Gastrocnemius medialis (tissue), 4 donors: ENCODE data around the gene CSF3R. TPM values are rescaled to one million over a fixed set of nuclear protein-coding genes. Genes with fewer than 3 reads are reported as not detected.

Experiments
- ATAC-seq, 2 donors: fragments of 150-250 bp; one replicate each; pipeline ENCODE4 v1.9.1; 2016
- DNase-seq, 2 donors: peaks; one replicate each; pipeline ENCODE4 v3.0.0-alpha.2; 2019
- H3K27ac ChIP-seq, 4 donors: fragments of 200-600 bp; sonication (generic); 1 replicate in 1 of 4; 2 replicates in 3 of 4; pipeline ENCODE4 v1.5.1; 2016 to 2018; ENCODE audit warnings: mild to moderate bottlenecking in 2 of 4, moderate library complexity in 1 of 4
- H3K27me3 ChIP-seq, 3 donors: fragments of 200-600 bp; sonication (generic) in 2 of 3; 1 replicate in 1 of 3; 2 replicates in 2 of 3; pipeline versions ENCODE4 v1.5.1 to v1.6.0; 2016 to 2019; ENCODE audit warnings: mild to moderate bottlenecking in 1 of 3, moderate library complexity in 1 of 3
- H3K36me3 ChIP-seq, 2 donors: fragments of 200-600 bp; sonication (generic) in 1 of 2; one replicate each; pipeline ENCODE4 v1.5.1; 2017 to 2018
- H3K4me1 ChIP-seq, 2 donors: fragments of 200-600 bp; sonication (generic) in 1 of 2; one replicate each; pipeline ENCODE4 v1.5.1; 2016 to 2017; ENCODE audit warnings: mild to moderate bottlenecking in 2 of 2
- H3K4me3 ChIP-seq, 4 donors: fragments of 200-600 bp; sonication (generic) in 3 of 4; 1 replicate in 1 of 4; 2 replicates in 3 of 4; pipeline ENCODE4 v1.5.1; 2016 to 2019; ENCODE audit warnings: mild to moderate bottlenecking in 2 of 4
- H3K9me3 ChIP-seq, 3 donors: fragments of 200-600 bp; sonication (generic) in 2 of 3; 1 replicate in 1 of 3; 2 replicates in 2 of 3; pipeline ENCODE4 v1.5.1; 2016 to 2019
- CTCF ChIP-seq, 5 experiments: fragments of 450-650 bp in 3 of 5; fragments of 200-600 bp in 2 of 5; sonication (generic) in 2 of 5; IDR thresholded peaks in 4 of 5; conservative IDR thresholded peaks in 1 of 5; 1 replicate in 4 of 5; 2 replicates in 1 of 5; pipeline ENCODE4 v1.5.1; 2016 to 2019; ENCODE audit warnings: antibody characterized with exemption in 5 of 5, mild to moderate bottlenecking in 3 of 5, moderate library complexity in 3 of 5
- POLR2A ChIP-seq, 2 donors: fragments of 450-650 bp; IDR thresholded peaks; one replicate each; pipeline ENCODE4 v1.6.1; 2017; ENCODE audit warnings: antibody characterized with exemption in 2 of 2, mild to moderate bottlenecking in 2 of 2, moderate library complexity in 2 of 2
- in situ Hi-C, 4 donors: fragments of 200-750 bp; cut with MboI; loops; one replicate each; pipeline versions ENCODE4 v1.15.0 to v1.8.0; 2017; ENCODE audit warnings: low sequenced_read_pairs in 4 of 4
- intact Hi-C: fragments of 100-400 bp; cut with DNase I; formaldehyde crosslinking; loops from one replicate; pipeline ENCODE4 v1.15.1; 2023; ENCODE audit warnings: low total_unique reads
- total RNA-seq, 4 donors: library from RNA; depleted of rRNA; stranded (reverse); fragments of >200 nt; gene quantifications; one replicate each; pipeline versions ENCODE4 v1.1.0 to v1.2.3, GENCODE V29; 2016

CSF3R gene
- total RNA-seq: 1 to 10 TPM in 3 of 4 donors, under 1 TPM in 1; 0.29 to 6.4 (median 3.9) TPM

DNA sequence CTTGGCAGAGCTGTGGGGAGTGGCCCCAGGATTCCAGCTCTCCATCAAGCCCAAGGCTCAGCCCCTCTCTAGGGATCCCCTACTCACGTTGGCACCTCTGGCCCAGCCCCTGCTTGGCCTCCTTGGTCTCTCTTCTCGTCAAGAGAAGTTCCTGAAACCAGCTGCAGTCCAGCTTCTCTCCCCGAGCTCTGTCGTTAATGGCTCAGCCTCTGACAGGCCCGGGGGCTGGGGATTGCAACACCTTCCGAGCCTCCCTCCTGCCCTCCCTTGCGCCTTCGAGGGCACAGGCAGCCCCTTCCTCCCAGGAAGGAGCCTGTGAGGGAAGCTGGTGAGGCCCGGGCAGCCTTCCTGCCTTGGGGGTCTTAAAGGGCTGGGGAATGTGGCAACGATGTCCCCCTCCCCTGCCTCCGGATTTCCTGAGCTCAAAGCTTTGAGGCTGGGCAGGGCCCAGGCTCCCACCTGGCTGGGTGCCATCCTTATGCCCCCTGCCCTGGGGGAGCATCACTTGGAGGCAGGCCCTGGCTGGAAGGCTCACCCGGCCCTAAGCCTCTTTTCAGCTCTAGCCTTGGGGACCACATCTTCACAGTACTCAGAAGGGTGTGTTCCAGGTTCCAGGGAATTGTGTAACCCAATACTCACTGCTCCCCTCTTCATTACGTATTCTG, at the start of gene CSF3R:
Gene CSF3R, minus strand, starts transcription at position 190 of the 665 bp plus-strand sequence. CDS start 3,417 bp downstream, outside the sequence.
- Histone ChIP-seq H3K36me3 (no peaks in the 10 kb centered on the region), H3K9me3 (no peaks in the 10 kb centered on the region), H3K4me1 (no peaks in the 10 kb centered on the region), H3K27me3 (peaks cover 0 to 4% (median 0%) of the 10 kb centered on the region in 3 donors), H3K27ac (no peak within 1 kb of the TSS), H3K4me3 (peak within 1 kb of the TSS in 1 of 4 donors; percentile 21)
- ATAC-seq: no peak
- intact Hi-C loops: no loop called here
- no peak for DNase-seq
- TF ChIP-seq POLR2A (IDR thresholded peaks at IDR 0.05) (no peak), CTCF (IDR thresholded peaks at IDR 0.05 in 4 of 5, conservative IDR thresholded peaks at IDR 0.05 in 1 of 5) (no peak)
- in situ Hi-C loops: no loop called here

GRCh38 chr1:36531833-36532232, 49.1 kb upstream of the CSF3R start:
- Histone ChIP-seq H3K27me3 (peaks cover 0 to 9% (median 0%) of the 10 kb centered on the region in 3 donors), H3K4me3 (no peak overlapping the region), H3K9me3 (no peaks in the 10 kb centered on the region), H3K27ac (no peak overlapping the region), H3K4me1 (no peaks in the 10 kb centered on the region), H3K36me3 (no peaks in the 10 kb centered on the region)
- ATAC-seq: no peak
- intact Hi-C loops (no loop called here), in situ Hi-C loops (no loop called here)
- DNase-seq: no peak
- TF ChIP-seq CTCF (IDR thresholded peaks at IDR 0.05 in 4 of 5, conservative IDR thresholded peaks at IDR 0.05 in 1 of 5): no peak
- TF ChIP-seq POLR2A (IDR thresholded peaks at IDR 0.05): no peak

- in situ Hi-C loops (no loop called here), intact Hi-C loops (no loop called here)
- DNase-seq (no peak), ATAC-seq (no peak)
- no peaks in the 10 kb centered on the region for H3K9me3 ChIP-seq
- no peak overlapping the region for H3K4me3 ChIP-seq
- H3K27ac ChIP-seq: no peak overlapping the region
- no peaks in the 10 kb centered on the region for H3K36me3 ChIP-seq
- peaks cover 0 to 9% (median 0%) of the 10 kb centered on the region in 3 donors for H3K27me3 ChIP-seq
- TF ChIP-seq POLR2A (IDR thresholded peaks at IDR 0.05) (no peak), CTCF (IDR thresholded peaks at IDR 0.05 in 4 of 5, conservative IDR thresholded peaks at IDR 0.05 in 1 of 5) (no peak)
- H3K4me1 ChIP-seq: no peaks in the 10 kb centered on the region
These were observed 48.1 kb upstream of the CSF3R start for GRCh38 chr1:36530791-36531190.

DNA sequence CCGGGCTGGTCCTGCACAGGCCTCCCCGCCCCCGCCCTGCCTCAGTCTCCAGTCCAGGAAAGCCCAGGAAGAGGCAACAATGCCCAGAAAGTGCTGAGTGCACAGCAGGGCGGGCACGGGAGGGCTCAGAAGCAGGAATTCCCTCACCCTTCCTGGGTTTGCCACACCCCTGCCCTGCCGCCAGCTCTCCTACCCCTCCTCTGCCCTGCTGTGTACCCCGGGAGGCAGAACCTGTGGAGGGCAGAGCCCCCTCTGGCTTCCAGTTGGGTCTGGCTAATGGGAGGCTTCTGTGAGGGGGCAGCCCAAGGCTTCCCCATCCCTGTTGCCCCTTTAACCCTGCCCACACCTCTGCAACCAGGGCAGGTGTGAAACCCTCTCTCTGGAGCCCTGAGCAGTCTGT, 47.5 kb upstream of the CSF3R start:
- in situ Hi-C loops: no loop called here

More for the DNA sequence above, 47.5 kb upstream of the CSF3R start:
- Histone ChIP-seq H3K4me1 (no peaks in the 10 kb centered on the region), H3K9me3 (no peaks in the 10 kb centered on the region), H3K4me3 (no peak overlapping the region), H3K27me3 (peaks cover 0 to 9% (median 0%) of the 10 kb centered on the region in 3 donors), H3K36me3 (no peaks in the 10 kb centered on the region), H3K27ac (no peak overlapping the region)
- intact Hi-C loops: no loop called here
- no peak for ATAC-seq
- no peak for TF ChIP-seq CTCF (IDR thresholded peaks at IDR 0.05 in 4 of 5, conservative IDR thresholded peaks at IDR 0.05 in 1 of 5)
- TF ChIP-seq POLR2A (IDR thresholded peaks at IDR 0.05): no peak
- DNase-seq: no peak
